ENCODE results near the gene PTPRN2.
"Not testable (repeated sequence)": the region's sequence is repeated elsewhere in the genome, so short reads cannot be mapped to it uniquely, and the experiment has no call there.

Gene PTPRN2

GRCh38 chr7:157795643-157796042 lies 792.0 kb downstream of the PTPRN2 start:
- DNase-seq = no peak

GRCh38 chr7:157795199-157795598 lies 792.4 kb downstream of the PTPRN2 start:
- no peak for DNase-seq

GRCh38 chr7:157794746-157795065 lies 792.9 kb downstream of the PTPRN2 start:
- no peak for DNase-seq

GRCh38 chr7:157793973-157794745 lies 793.5 kb downstream of the PTPRN2 start:
- DNase-seq = no peak

GRCh38 chr7:157793087-157793353 lies 794.6 kb downstream of the PTPRN2 start:
- DNase-seq = no peak

- no peak for DNase-seq
Observed at GRCh38 chr7:157792241-157793086, 795.2 kb downstream of the PTPRN2 start.

- no peak for DNase-seq
Observed at GRCh38 chr7:157791666-157792065, 796.0 kb downstream of the PTPRN2 start.

- DNase-seq = no peak
Observed at GRCh38 chr7:157791261-157791660, 796.4 kb downstream of the PTPRN2 start.

GRCh38 chr7:157789942-157790341 lies 797.7 kb downstream of the PTPRN2 start:
- DNase-seq = no peak

- DNase-seq = no peak
Observed at GRCh38 chr7:157789094-157789493, 798.5 kb downstream of the PTPRN2 start.

- no peak for DNase-seq
Observed at GRCh38 chr7:157788573-157788972, 799.0 kb downstream of the PTPRN2 start.

- DNase-seq = no peak
Observed at GRCh38 chr7:157787275-157787701, 800.3 kb downstream of the PTPRN2 start.

- no peak for DNase-seq
Observed at GRCh38 chr7:157786375-157787274, 801.0 kb downstream of the PTPRN2 start.

GRCh38 chr7:157785486-157786186 lies 802.0 kb downstream of the PTPRN2 start:
- DNase-seq = no peak

- DNase-seq = no peak
Observed at GRCh38 chr7:157784979-157785441, 802.6 kb downstream of the PTPRN2 start.

- no peak for DNase-seq
Observed at GRCh38 chr7:157784041-157784835, 803.4 kb downstream of the PTPRN2 start.

- no peak for DNase-seq
Observed at GRCh38 chr7:157782041-157782440, 805.6 kb downstream of the PTPRN2 start.

- DNase-seq = no peak
Observed at GRCh38 chr7:157780721-157781120, 806.9 kb downstream of the PTPRN2 start.

GRCh38 chr7:157780312-157780711 lies 807.3 kb downstream of the PTPRN2 start:
- no peak for DNase-seq

- DNase-seq = no peak
Observed at GRCh38 chr7:157779206-157779605, 808.4 kb downstream of the PTPRN2 start.

- not testable (repeated sequence) for DNase-seq
Observed at GRCh38 chr7:157777194-157777762, 810.3 kb downstream of the PTPRN2 start.

Data from fibroblast of skin of abdomen (primary cell).